Liver (tissue), 9 donors: ENCODE measurements around the gene MTM1. TPM values are rescaled to one million over a fixed set of nuclear protein-coding genes. Genes with fewer than 3 reads are reported as not detected.

Experiments used
- DNase-seq: peaks from one replicate; pipeline ENCODE4 v3.0.0-alpha.2; 2017; ENCODE audit warnings: low spot score
- H3K27ac ChIP-seq, 2 donors: one replicate each; pipeline ENCODE4 v1.7.0; 2013; ENCODE audit warnings: inconsistent platforms in 2 of 2, low read length in 2 of 2, control low read depth in 1 of 2, low read depth in 1 of 2, mild to moderate bottlenecking in 1 of 2
- H3K27me3 ChIP-seq, 4 donors: one replicate each; pipeline versions ENCODE4 v1.6.1 to v1.7.0; 2013; ENCODE audit warnings: low read length in 3 of 4, inconsistent platforms in 1 of 4, mild to moderate bottlenecking in 1 of 4, moderate library complexity in 1 of 4; ENCODE audit not compliant: control insufficient read depth in 4 of 4, insufficient read depth in 4 of 4
- H3K36me3 ChIP-seq, 4 donors: one replicate each; pipeline versions ENCODE4 v1.6.1 to v1.7.0; 2013; ENCODE audit warnings: low read length in 3 of 4, mild to moderate bottlenecking in 3 of 4, low read depth in 1 of 4, moderate library complexity in 1 of 4; ENCODE audit not compliant: control insufficient read depth in 4 of 4, insufficient read depth in 3 of 4
- H3K4me1 ChIP-seq, 4 donors: one replicate each; pipeline versions ENCODE4 v1.6.1 to v1.7.0; 2013; ENCODE audit warnings: low read length in 3 of 4, mild to moderate bottlenecking in 3 of 4, moderate library complexity in 1 of 4; ENCODE audit not compliant: control insufficient read depth in 4 of 4, insufficient read depth in 4 of 4
- H3K4me3 ChIP-seq, 3 donors: one replicate each; pipeline versions ENCODE4 v1.6.1 to v1.7.0; 2013; ENCODE audit warnings: low read length in 3 of 3, control low read depth in 1 of 3, low read depth in 1 of 3, mild to moderate bottlenecking in 1 of 3
- H3K9ac ChIP-seq, 2 donors: one replicate each; pipeline ENCODE4 v1.7.0; 2013; ENCODE audit warnings: low read length in 2 of 2, mild to moderate bottlenecking in 2 of 2, moderate library complexity in 2 of 2, control low read depth in 1 of 2, low read depth in 1 of 2
- H3K9me3 ChIP-seq, 4 donors: one replicate each; pipeline versions ENCODE4 v1.6.1 to v1.7.0; 2013; ENCODE audit warnings: low read length in 3 of 4; ENCODE audit not compliant: control insufficient read depth in 4 of 4
- EGR1 ChIP-seq, 2 donors: IDR thresholded peaks; 2 replicates each; pipeline ENCODE4 v1.6.1; 2016 to 2018; ENCODE audit warnings: antibody characterized with exemption in 2 of 2, low read depth in 2 of 2
- FOXA1 ChIP-seq: IDR thresholded peaks from 2 replicates; pipeline ENCODE4 v1.6.1; 2016; ENCODE audit warnings: antibody characterized with exemption
- FOXA2 ChIP-seq: IDR thresholded peaks from 2 replicates; pipeline ENCODE4 v1.6.1; 2016; ENCODE audit warnings: antibody characterized with exemption
- GABPA ChIP-seq, 2 donors: IDR thresholded peaks in 1 of 2; conservative IDR thresholded peaks in 1 of 2; 2 replicates each; pipeline ENCODE4 v1.6.1; 2016; ENCODE audit warnings: antibody characterized with exemption in 2 of 2, mild to moderate bottlenecking in 1 of 2, moderate library complexity in 1 of 2
- HNF4A ChIP-seq, 2 donors: conservative IDR thresholded peaks; 2 replicates each; pipeline ENCODE4 v1.6.1; 2016; ENCODE audit warnings: antibody characterized with exemption in 2 of 2, mild to moderate bottlenecking in 2 of 2
- HNF4G ChIP-seq: IDR thresholded peaks from 2 replicates; pipeline ENCODE4 v1.6.1; 2016; ENCODE audit warnings: antibody characterized with exemption
- JUND ChIP-seq, 2 donors: IDR thresholded peaks; 2 replicates each; pipeline ENCODE4 v1.6.1; 2016; ENCODE audit warnings: antibody characterized with exemption in 2 of 2
- NR2F2 ChIP-seq: IDR thresholded peaks from 2 replicates; pipeline ENCODE4 v1.6.1; 2016; ENCODE audit warnings: antibody characterized with exemption
- RAD21 ChIP-seq, 2 donors: IDR thresholded peaks; 2 replicates each; pipeline ENCODE4 v1.6.1; 2016; ENCODE audit warnings: antibody characterized with exemption in 2 of 2, mild to moderate bottlenecking in 2 of 2
- RXRA ChIP-seq, 2 donors: IDR thresholded peaks; 2 replicates each; pipeline ENCODE4 v1.6.1; 2017 to 2018; ENCODE audit warnings: antibody characterized with exemption in 2 of 2, mild to moderate bottlenecking in 1 of 2
- SP1 ChIP-seq: IDR thresholded peaks from 2 replicates; pipeline ENCODE4 v1.6.1; 2018; ENCODE audit warnings: antibody characterized with exemption, mild to moderate bottlenecking
- TAF1 ChIP-seq: conservative IDR thresholded peaks from 2 replicates; pipeline ENCODE4 v1.6.1; 2016; ENCODE audit warnings: antibody characterized with exemption, mild to moderate bottlenecking
- YY1 ChIP-seq: IDR thresholded peaks from 2 replicates; pipeline ENCODE4 v1.6.1; 2016; ENCODE audit warnings: antibody characterized with exemption, mild to moderate bottlenecking
- WGBS: extraction: QIAGEN DNeasy Blood & Tissue Kit; methylation state at CpG from one replicate; pipeline ENCODE4 v1.1.7; 2013; 5-methylcytosine and 5-hydroxymethylcytosine counted together
- polyA plus RNA-seq, 2 donors: library from polyadenylated mRNA; stranded (reverse) in 1 of 2; unstranded in 1 of 2; fragments of 200-250 nt in 1 of 2; fragments of >200 nt in 1 of 2; fragmentation: Nextera tagmentation in 1 of 2; extraction: Ambion mirVana in 1 of 2; gene quantifications; one replicate each; pipeline versions ENCODE4 v1.2.1 to v1.2.3, GENCODE V29; 2013 to 2015
- total RNA-seq, 2 donors: library from RNA; depleted of rRNA; stranded (reverse); fragments of >200 nt; gene quantifications; one replicate each; pipeline ENCODE4 v1.2.3, GENCODE V29; 2014
- TF ChIP-seq, protein P1 (sequence below): IDR thresholded peaks from 2 replicates; pipeline ENCODE4 v1.6.1; 2016; ENCODE audit warnings: antibody characterized with exemption, mild to moderate bottlenecking
- TF ChIP-seq, protein P2 (sequence below): IDR thresholded peaks from 2 replicates; pipeline ENCODE4 v1.6.1; 2016; ENCODE audit warnings: antibody characterized with exemption
- TF ChIP-seq, protein P3 (sequence below): IDR thresholded peaks from 2 replicates; pipeline ENCODE4 v1.6.1; 2016; ENCODE audit warnings: antibody characterized with exemption
- TF ChIP-seq, protein P4 (sequence below): fragments of 150-350 bp; IDR thresholded peaks from 2 replicates; pipeline ENCODE4 v1.5.1; 2017; ENCODE audit warnings: improper control_type of control experiment, low read depth, low read length; ENCODE audit not compliant: missing input control
- TF ChIP-seq, protein P5 (sequence below): IDR thresholded peaks from 2 replicates; pipeline ENCODE4 v1.6.1; 2016; ENCODE audit warnings: antibody characterized with exemption
- donor health status: healthy.
- donor health status: healthy.
- donor health status: healthy.
- donor health status: healthy.
- donor health status: healthy.

MTM1 gene
- total and polyA plus RNA-seq, 4 donors = 5.9 to 21.2 (median 11.4) TPM

DNA sequence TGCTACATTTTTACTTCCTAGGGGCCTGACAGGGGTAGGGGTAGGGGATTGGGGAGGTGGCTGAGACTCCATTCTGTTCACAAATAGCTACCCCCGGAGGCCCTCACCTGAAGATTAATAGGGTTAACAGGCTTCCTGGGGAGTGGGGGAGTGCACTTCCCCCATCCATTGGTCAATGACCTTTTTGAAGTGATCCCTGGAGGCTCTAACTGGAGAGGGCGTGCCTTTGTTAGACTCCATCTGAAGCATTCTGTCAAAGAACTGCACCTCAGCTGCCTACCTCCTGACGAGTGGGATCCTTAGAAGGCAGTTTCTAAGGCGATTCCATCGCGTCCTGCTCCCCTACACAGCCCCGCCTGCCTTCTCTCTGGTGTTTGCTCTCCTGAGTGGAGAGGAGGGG, 10.0 kb upstream of the MTM1 start:
- Histone ChIP-seq H3K9me3 (no peaks in the 10 kb centered on the region), H3K4me1 (no peaks in the 10 kb centered on the region), H3K36me3 (no peaks in the 10 kb centered on the region), H3K4me3 (no peak overlapping the region), H3K27me3 (no peaks in the 10 kb centered on the region), H3K9ac (no peak overlapping the region), H3K27ac (no peak overlapping the region)
- no peak for DNase-seq
- no peak for TF ChIP-seq FOXA2
- no peak for TF ChIP-seq RXRA (IDR thresholded peaks at IDR 0.05)
- TF ChIP-seq, protein P1, sequence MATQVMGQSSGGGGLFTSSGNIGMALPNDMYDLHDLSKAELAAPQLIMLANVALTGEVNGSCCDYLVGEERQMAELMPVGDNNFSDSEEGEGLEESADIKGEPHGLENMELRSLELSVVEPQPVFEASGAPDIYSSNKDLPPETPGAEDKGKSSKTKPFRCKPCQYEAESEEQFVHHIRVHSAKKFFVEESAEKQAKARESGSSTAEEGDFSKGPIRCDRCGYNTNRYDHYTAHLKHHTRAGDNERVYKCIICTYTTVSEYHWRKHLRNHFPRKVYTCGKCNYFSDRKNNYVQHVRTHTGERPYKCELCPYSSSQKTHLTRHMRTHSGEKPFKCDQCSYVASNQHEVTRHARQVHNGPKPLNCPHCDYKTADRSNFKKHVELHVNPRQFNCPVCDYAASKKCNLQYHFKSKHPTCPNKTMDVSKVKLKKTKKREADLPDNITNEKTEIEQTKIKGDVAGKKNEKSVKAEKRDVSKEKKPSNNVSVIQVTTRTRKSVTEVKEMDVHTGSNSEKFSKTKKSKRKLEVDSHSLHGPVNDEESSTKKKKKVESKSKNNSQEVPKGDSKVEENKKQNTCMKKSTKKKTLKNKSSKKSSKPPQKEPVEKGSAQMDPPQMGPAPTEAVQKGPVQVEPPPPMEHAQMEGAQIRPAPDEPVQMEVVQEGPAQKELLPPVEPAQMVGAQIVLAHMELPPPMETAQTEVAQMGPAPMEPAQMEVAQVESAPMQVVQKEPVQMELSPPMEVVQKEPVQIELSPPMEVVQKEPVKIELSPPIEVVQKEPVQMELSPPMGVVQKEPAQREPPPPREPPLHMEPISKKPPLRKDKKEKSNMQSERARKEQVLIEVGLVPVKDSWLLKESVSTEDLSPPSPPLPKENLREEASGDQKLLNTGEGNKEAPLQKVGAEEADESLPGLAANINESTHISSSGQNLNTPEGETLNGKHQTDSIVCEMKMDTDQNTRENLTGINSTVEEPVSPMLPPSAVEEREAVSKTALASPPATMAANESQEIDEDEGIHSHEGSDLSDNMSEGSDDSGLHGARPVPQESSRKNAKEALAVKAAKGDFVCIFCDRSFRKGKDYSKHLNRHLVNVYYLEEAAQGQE = no peak
- TF ChIP-seq HNF4G = no peak
- TF ChIP-seq, protein P2, sequence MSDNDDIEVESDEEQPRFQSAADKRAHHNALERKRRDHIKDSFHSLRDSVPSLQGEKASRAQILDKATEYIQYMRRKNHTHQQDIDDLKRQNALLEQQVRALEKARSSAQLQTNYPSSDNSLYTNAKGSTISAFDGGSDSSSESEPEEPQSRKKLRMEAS = no peak
- no peak for TF ChIP-seq YY1
- TF ChIP-seq RAD21 (IDR thresholded peaks at IDR 0.05) = no peak
- no peak for TF ChIP-seq JUND (IDR thresholded peaks at IDR 0.05)
- TF ChIP-seq TAF1 = no peak
- TF ChIP-seq, protein P3, sequence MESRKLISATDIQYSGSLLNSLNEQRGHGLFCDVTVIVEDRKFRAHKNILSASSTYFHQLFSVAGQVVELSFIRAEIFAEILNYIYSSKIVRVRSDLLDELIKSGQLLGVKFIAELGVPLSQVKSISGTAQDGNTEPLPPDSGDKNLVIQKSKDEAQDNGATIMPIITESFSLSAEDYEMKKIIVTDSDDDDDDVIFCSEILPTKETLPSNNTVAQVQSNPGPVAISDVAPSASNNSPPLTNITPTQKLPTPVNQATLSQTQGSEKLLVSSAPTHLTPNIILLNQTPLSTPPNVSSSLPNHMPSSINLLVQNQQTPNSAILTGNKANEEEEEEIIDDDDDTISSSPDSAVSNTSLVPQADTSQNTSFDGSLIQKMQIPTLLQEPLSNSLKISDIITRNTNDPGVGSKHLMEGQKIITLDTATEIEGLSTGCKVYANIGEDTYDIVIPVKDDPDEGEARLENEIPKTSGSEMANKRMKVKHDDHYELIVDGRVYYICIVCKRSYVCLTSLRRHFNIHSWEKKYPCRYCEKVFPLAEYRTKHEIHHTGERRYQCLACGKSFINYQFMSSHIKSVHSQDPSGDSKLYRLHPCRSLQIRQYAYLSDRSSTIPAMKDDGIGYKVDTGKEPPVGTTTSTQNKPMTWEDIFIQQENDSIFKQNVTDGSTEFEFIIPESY = no peak
- no peak for TF ChIP-seq GABPA (IDR thresholded peaks at IDR 0.05 in 1 of 2, conservative IDR thresholded peaks at IDR 0.05 in 1 of 2)
- TF ChIP-seq FOXA1 = no peak
- no peak for TF ChIP-seq HNF4A (conservative IDR thresholded peaks at IDR 0.05)
- TF ChIP-seq, protein P4, sequence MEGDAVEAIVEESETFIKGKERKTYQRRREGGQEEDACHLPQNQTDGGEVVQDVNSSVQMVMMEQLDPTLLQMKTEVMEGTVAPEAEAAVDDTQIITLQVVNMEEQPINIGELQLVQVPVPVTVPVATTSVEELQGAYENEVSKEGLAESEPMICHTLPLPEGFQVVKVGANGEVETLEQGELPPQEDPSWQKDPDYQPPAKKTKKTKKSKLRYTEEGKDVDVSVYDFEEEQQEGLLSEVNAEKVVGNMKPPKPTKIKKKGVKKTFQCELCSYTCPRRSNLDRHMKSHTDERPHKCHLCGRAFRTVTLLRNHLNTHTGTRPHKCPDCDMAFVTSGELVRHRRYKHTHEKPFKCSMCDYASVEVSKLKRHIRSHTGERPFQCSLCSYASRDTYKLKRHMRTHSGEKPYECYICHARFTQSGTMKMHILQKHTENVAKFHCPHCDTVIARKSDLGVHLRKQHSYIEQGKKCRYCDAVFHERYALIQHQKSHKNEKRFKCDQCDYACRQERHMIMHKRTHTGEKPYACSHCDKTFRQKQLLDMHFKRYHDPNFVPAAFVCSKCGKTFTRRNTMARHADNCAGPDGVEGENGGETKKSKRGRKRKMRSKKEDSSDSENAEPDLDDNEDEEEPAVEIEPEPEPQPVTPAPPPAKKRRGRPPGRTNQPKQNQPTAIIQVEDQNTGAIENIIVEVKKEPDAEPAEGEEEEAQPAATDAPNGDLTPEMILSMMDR = no peak
- TF ChIP-seq, protein P5, sequence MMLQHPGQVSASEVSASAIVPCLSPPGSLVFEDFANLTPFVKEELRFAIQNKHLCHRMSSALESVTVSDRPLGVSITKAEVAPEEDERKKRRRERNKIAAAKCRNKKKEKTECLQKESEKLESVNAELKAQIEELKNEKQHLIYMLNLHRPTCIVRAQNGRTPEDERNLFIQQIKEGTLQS = no peak
- no peak for TF ChIP-seq SP1
- WGBS = 73% methylated on average over 7 of the region's 7 CpGs

DNA sequence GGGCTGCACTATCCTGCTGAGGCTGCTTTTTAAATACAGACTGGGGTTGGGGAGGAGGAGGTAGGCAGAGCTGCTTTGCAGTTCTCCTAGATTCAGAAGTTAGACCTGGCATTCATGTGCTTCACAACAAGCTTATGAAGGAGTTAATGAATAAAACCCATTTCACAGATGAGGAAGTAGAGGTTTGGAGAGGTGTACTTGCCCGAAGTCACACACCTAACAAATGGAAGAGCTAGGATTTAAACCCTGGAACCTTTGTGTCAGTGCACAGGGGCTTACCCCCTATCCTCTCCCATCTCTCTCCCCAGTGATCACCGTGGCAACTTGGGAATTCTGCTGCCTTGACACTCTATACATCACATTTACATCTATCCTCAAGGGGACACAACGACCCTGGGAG, 3.6 kb upstream of the MTM1 start:
- WGBS = 77% methylated on average over 3 of the region's 3 CpGs
- Histone ChIP-seq H3K27me3 (no peaks in the 10 kb centered on the region), H3K4me1 (peaks cover 0 to 2% (median 0%) of the 10 kb centered on the region in 4 donors), H3K4me3 (no peak overlapping the region), H3K27ac (no peak overlapping the region), H3K36me3 (no peaks in the 10 kb centered on the region), H3K9ac (no peak overlapping the region), H3K9me3 (no peaks in the 10 kb centered on the region)
- DNase-seq = no peak
- TF ChIP-seq, protein P4 = no peak
- TF ChIP-seq TAF1 = no peak
- TF ChIP-seq NR2F2 = no peak
- TF ChIP-seq JUND (IDR thresholded peaks at IDR 0.05) = no peak
- TF ChIP-seq, protein P1 = no peak
- TF ChIP-seq, protein P5 = no peak
- no peak for TF ChIP-seq SP1
- TF ChIP-seq HNF4A (conservative IDR thresholded peaks at IDR 0.05) = no peak
- no peak for TF ChIP-seq FOXA2
- TF ChIP-seq EGR1 (IDR thresholded peaks at IDR 0.05; ENCODE audit: low read depth in 2 of 2) = no peak
- TF ChIP-seq RXRA (IDR thresholded peaks at IDR 0.05) = no peak
- no peak for TF ChIP-seq FOXA1
